CD14-positive monocyte (primary cell): ENCODE measurements around the gene SRSF3. TPM values are rescaled to one million over a fixed set of nuclear protein-coding genes. Genes with fewer than 3 reads are reported as not detected.

Experiments
- polyA plus RNA-seq, 3 donors: library from polyadenylated mRNA; depleted of rRNA in 1 of 3; unstranded in 2 of 3; stranded (reverse) in 1 of 3; fragments of 300-500 nt in 2 of 3; fragments of >200 nt in 1 of 3; fragmentation: Illumina TruSeq in 2 of 3; gene quantifications; 1 replicate in 2 of 3; 2 replicates in 1 of 3; pipeline ENCODE4 v1.2.3, GENCODE V29; 2012 to 2021
- small RNA-seq: library from RNA; depleted of rRNA; stranded (forward); fragments of <200 nt; gene quantifications from one replicate; pipeline ENCODE3, GENCODE V24; 2012; ENCODE audit warnings: low read depth; ENCODE audit not compliant: insufficient read length

The SRSF3 gene
- polyA plus RNA-seq, 3 donors: 293 to 341 (median 297) TPM

Small RNAs within 50 kb of the gene (small RNA-seq; reads per million reads assigned to genes)
- gene MIR3925 (not detected), gene RNU1-88P (41.1 reads per million, percentile 92 among the genes with 10 or more reads in this experiment)

Other genes with a start within 250 kb of the SRSF3 start
- gene ETV7, start 206.7 kb upstream of the SRSF3 start, polyA plus RNA-seq: 1 to 10 TPM in 2 of 3 donors, under 1 TPM in 1; 0.10 to 2.2 (median 1.5) TPM
- under 1 TPM; 0.13 to 0.31 (median 0.24) TPM for gene PXT1, start 151.5 kb upstream of the SRSF3 start, polyA plus RNA-seq
- gene KCTD20, start 151.4 kb upstream of the SRSF3 start, polyA plus RNA-seq: 10 to 100 TPM; 23.7 to 79.7 (median 73.9) TPM
- gene STK38, start 46.9 kb upstream of the SRSF3 start, polyA plus RNA-seq: 10 to 100 TPM; 57.1 to 95.7 (median 58.4) TPM
- 1,000 to 10,000 TPM in 1 of 3 donors, 100 to 1,000 TPM in 2; 117 to 1,223 (median 144) TPM for gene CDKN1A, start 84.4 kb downstream of the SRSF3 start, polyA plus RNA-seq
- gene RAB44, start 103.5 kb downstream of the SRSF3 start, polyA plus RNA-seq: 10 to 100 TPM in 1 of 3 donors, 1 to 10 TPM in 2; 1.5 to 18.0 (median 1.9) TPM
- gene CPNE5, start 245.1 kb downstream of the SRSF3 start, polyA plus RNA-seq: under 1 TPM; 0.47 to 0.85 (median 0.82) TPM